Activated B cell treated with CpG ODN at 0.5 μM for 24 hours (primary cell): ENCODE data around the gene LANCL3. TPM values are rescaled to one million over a fixed set of nuclear protein-coding genes. Genes with fewer than 3 reads are reported as not detected.
"Not testable (repeated sequence)": the region's sequence is repeated elsewhere in the genome, so short reads cannot be mapped to it uniquely, and the experiment has no call there.

ENCODE experiments used
- ATAC-seq: fragments of 200-7000 bp; cut with Tn5 transposase; one replicate; pipeline ENCODE4 v1.10.0; 2021; ENCODE audit warnings: low read depth, mild to moderate bottlenecking, moderate library complexity
- CTCF ChIA-PET: fragments of 350-600 bp; sonication (Branson Sonifier 250); formaldehyde crosslinking; loops from one replicate; lab custom pipeline; 2021; ENCODE audit warnings: antibody characterized with exemption; lab: Charles Lee
- POLR2A ChIA-PET: fragments of 350-600 bp; sonication (Branson Sonifier 250); formaldehyde crosslinking; loops from one replicate; lab custom pipeline; 2021; ENCODE audit warnings: antibody characterized with exemption; lab: Charles Lee
- DNase-seq: peaks from one replicate; pipeline ENCODE4 v3.0.0; 2022
- H3K27ac Mint-ChIP-seq: one replicate; pipeline ENCODE4 v1.8.0; 2020; ENCODE audit warnings: mixed read lengths
- H3K27me3 Mint-ChIP-seq: one replicate; pipeline ENCODE4 v1.8.0; 2021; ENCODE audit warnings: mixed read lengths
- H3K36me3 Mint-ChIP-seq: one replicate; pipeline ENCODE4 v1.8.0; 2021; ENCODE audit warnings: low read depth, mixed read lengths
- H3K4me1 Mint-ChIP-seq: one replicate; pipeline ENCODE4 v1.8.0; 2021; ENCODE audit warnings: mixed read lengths
- H3K4me3 Mint-ChIP-seq: one replicate; pipeline ENCODE4 v1.8.0; 2020; ENCODE audit warnings: mild to moderate bottlenecking, mixed read lengths
- H3K9me3 Mint-ChIP-seq: one replicate; pipeline ENCODE4 v1.8.0; 2020; ENCODE audit warnings: mixed read lengths
- CTCF ChIP-seq: fragments of 200-600 bp; IDR thresholded peaks from one replicate; pipeline ENCODE4 v1.8.0; 2022; ENCODE audit warnings: antibody characterized with exemption, mild to moderate bottlenecking
- intact Hi-C: fragments of 100-400 bp; cut with micrococcal nuclease; formaldehyde crosslinking; loops from one replicate; pipeline ENCODE4 v1.15.1; 2024
- total RNA-seq: library from RNA; stranded (reverse); gene quantifications from 2 replicates; pipeline ENCODE4 v1.2.3, GENCODE V29; 2022

LANCL3 gene
- total RNA-seq, 1 donor from 2014 or later, result 0.09 TPM

GRCh38 chrX:37638047-37638446 is 66.6 kb downstream of the LANCL3 start:
- Mint-ChIP-seq H3K36me3 (no peaks in the 10 kb centered on the region), H3K4me3 (no peak overlapping the region), H3K27me3 (no peaks in the 10 kb centered on the region), H3K27ac (no peak overlapping the region), H3K4me1 (no peaks in the 10 kb centered on the region), H3K9me3 (no peaks in the 10 kb centered on the region)
- intact Hi-C loops, result no loop called here
- no peak for TF ChIP-seq CTCF
- POLR2A ChIA-PET, result no interaction called here
- DNase-seq (no peak), ATAC-seq (no peak)
- CTCF ChIA-PET, result no interaction called here

DNA sequence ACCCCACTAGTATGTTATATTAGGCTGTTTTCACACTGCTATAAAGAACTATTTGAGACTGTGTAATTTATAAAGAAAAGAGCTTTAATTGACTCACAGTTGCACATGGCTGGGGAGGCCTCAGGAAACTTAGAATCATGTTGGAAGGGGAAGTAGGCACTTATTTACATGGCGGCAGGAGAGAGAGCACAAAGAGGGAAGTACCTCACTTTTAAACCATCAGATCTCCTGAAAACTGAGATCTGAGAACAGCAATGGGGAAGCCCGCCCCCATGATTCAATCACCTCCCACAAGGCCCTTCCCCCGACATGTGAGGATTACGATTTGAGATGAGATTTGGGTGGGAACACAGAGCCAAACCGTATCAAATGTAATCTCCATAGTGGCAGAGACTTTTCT is 68.7 kb downstream of the LANCL3 start:
- Mint-ChIP-seq H3K27me3 (no peaks in the 10 kb centered on the region), H3K9me3 (no peaks in the 10 kb centered on the region), H3K27ac (no peak overlapping the region), H3K4me1 (no peaks in the 10 kb centered on the region), H3K4me3 (no peak overlapping the region), H3K36me3 (no peaks in the 10 kb centered on the region)
- no peak for TF ChIP-seq CTCF
- ATAC-seq (no peak), DNase-seq (no peak)
- intact Hi-C loops, result no loop called here
- POLR2A ChIA-PET, result no interaction called here
- CTCF ChIA-PET, result no interaction called here

DNA sequence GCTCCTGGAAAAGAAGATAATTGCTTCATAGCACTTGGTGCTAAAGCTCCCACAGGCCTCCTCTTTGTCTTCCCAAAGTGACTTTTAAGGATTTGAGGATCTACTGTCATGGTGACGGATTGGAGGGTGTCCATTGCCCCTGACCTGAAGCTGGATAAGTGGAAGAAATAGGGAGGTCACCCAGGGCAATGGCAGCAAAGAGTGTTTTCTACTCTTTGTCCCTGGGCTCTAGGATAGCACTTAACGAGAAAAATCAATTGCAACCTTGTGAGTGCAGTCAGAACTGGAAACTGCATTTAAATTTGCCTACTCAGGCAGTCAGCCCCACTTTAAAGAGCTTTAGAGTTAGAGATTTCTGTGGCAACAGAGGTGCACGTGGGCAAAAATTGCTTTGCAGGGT is 70.4 kb downstream of the LANCL3 start:
- H3K9me3 Mint-ChIP-seq, result no peaks in the 10 kb centered on the region
- no peaks in the 10 kb centered on the region for H3K4me1 Mint-ChIP-seq
- no peaks in the 10 kb centered on the region for H3K36me3 Mint-ChIP-seq
- DNase-seq (no peak), ATAC-seq (no peak)
- ChIA-PET CTCF (no interaction called here), POLR2A (no interaction called here)
- intact Hi-C loops, result no loop called here
- no peaks in the 10 kb centered on the region for H3K27me3 Mint-ChIP-seq
- TF ChIP-seq CTCF, result no peak
- no peak overlapping the region for H3K4me3 Mint-ChIP-seq
- no peak overlapping the region for H3K27ac Mint-ChIP-seq

DNA sequence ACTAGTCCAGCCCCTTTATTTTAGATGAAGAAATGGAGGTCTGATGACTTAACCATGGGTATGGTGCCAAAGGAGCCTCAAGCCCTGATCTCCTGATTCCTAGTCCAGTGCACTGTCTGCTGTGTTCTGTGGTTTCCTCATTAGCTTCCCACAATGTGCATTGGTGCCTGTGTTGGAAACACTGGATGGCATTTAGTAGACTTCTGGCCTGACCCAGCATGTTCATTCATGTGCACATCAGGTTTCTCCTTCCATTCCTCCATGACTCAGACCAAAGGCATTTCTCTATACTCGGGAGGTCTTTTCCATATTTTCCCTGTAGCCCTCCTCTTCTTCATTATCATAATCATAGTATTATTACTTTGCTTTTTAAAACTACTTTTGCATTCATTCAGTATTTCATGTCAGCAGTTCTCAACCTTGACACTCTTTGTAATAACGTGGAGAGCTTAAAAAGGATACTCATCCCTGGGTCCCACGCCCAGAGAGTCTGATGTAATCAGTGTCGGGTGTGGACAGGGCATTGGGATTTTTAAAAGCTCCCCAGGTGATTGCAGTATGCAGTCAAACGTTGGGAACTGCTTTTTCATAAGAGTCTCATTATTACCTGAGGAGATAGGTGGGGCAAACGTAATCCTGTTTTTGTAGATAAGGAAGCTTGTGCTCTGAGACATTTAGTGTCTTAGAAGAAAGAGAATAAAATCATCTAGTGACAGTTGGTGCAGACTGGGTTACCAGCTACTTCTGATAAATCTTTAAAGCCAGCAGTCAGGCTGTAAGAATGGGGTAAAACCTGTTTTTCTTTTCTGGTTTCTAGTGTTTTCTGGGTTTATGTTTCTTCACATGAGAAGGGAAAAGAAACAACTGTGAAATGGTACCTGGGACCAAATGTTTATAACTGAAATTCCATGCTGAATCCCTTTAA is 73.2 kb downstream of the LANCL3 start:
- ATAC-seq, result no peak
- Mint-ChIP-seq H3K9me3 (no peaks in the 10 kb centered on the region), H3K27ac (no peak overlapping the region), H3K36me3 (no peaks in the 10 kb centered on the region), H3K4me1 (no peaks in the 10 kb centered on the region), H3K27me3 (no peaks in the 10 kb centered on the region), H3K4me3 (no peak overlapping the region)
- ChIA-PET POLR2A (no interaction called here), CTCF (no interaction called here)
- no peak for DNase-seq
- intact Hi-C loops, result no loop called here
- no peak for TF ChIP-seq CTCF

DNA sequence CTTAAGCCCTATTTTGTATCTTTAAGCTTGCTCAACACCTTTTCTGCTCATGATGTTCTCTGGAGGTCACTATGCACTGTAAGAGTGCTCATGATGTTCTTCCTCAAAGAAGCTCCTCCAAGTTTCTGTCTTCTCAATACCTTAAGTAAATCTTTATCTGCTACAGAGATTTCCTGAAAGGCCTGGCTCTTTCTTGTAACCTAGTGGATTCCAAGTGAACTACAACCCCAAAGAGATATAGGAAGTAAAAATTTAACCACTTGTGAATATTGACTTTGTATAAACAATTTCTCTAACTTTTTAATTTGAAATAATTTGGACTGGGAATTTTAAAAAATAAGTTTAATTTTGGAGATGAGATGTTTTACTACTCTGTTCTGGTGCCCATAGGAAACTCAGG is 74.8 kb downstream of the LANCL3 start:
- no peak for ATAC-seq
- Mint-ChIP-seq H3K9me3 (no peaks in the 10 kb centered on the region), H3K4me1 (no peaks in the 10 kb centered on the region), H3K4me3 (no peak overlapping the region), H3K36me3 (no peaks in the 10 kb centered on the region), H3K27me3 (no peaks in the 10 kb centered on the region), H3K27ac (no peak overlapping the region)
- TF ChIP-seq CTCF, result no peak
- CTCF ChIA-PET, result no interaction called here
- intact Hi-C loops, result no loop called here
- POLR2A ChIA-PET, result no interaction called here
- no peak for DNase-seq

DNA sequence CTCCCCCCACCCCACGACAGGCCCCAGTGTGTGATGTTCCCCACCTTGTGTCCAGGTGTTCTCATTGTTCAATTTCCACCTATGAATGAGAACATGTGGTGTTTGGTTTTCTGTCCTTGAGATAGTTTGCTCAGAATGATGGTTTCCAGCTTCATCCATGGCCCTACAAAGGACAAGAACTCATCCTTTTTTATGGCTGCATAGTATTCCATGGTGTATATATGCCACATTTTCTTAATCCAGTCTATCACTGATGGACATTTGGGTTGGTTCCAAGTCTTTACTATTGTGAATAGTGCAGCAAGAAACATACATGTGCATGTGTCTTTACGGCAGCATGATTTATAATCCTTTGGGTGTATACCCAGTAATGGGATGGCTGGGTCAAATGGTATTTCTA is 79.4 kb downstream of the LANCL3 start:
- H3K9me3 Mint-ChIP-seq, H3K4me3 Mint-ChIP-seq, H3K4me1 Mint-ChIP-seq, intact Hi-C loops, H3K27ac Mint-ChIP-seq, DNase-seq, H3K36me3 Mint-ChIP-seq, H3K27me3 Mint-ChIP-seq, ATAC-seq, CTCF ChIA-PET, POLR2A ChIA-PET: not testable (repeated sequence)
